Activated gamma-delta T cell treated with Interleukin-2 at 50 U/mL for 16 hours (primary cell): ENCODE measurements around the gene PEDS1.
"Not testable (repeated sequence)": the region's sequence is repeated elsewhere in the genome, so short reads cannot be mapped to it uniquely, and the experiment has no call there.

ENCODE experiments used
- DNase-seq: peaks from one replicate; pipeline ENCODE4 v3.0.0-alpha.2; 2020

The PEDS1 gene

DNA sequence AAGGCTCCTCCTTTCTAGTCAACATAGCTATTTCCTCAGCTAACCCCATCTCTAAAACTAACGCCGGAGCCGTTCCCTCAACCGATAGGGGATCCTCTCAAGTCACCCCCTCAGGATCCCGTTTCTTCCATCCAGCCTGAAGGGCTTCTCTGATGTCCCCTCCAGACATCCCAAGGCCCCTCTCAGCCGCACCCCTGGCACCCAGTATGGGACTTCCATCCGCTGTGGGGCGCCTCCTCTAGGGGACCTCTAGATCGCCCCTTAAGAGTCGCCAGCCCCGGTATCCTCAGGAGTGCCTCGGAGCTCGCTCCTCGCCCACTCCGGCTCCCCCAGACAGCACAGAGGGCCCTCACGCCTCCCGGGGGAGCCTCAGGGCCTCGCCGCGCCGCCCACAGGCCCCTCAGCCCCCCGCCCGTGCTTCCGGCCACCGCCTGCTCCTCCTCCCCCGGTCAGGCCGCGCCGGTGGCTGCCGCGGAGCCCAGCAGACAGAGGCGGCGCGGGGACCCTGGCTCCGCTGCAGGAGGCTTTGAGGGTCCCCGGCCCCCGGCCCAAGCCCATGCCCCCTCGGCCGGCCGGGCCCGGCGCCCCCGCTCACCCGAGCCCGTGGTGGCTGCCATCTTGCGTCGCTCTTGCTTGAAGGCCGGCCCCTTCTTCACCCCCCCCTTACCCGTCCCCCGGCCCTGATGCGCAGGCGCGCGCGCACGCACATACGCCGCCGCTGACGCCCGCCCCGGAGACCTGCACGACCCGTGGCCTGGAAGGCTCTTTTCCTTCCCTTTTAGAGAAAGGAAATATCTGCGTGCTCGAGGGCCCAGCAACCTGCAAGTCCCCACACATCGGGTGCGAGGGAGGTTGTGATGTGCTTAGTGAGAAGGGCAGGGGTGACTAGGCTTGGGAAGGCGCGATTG lies 40.8 kb downstream of the PEDS1 start, which contains the start of gene UBE2V1:
Gene UBE2V1, minus strand, starts transcription at position 639 of the 908 bp plus-strand sequence. Its CDS starts 22 bp downstream, at position 617.
- DNase-seq: peak; percentile 85

DNA sequence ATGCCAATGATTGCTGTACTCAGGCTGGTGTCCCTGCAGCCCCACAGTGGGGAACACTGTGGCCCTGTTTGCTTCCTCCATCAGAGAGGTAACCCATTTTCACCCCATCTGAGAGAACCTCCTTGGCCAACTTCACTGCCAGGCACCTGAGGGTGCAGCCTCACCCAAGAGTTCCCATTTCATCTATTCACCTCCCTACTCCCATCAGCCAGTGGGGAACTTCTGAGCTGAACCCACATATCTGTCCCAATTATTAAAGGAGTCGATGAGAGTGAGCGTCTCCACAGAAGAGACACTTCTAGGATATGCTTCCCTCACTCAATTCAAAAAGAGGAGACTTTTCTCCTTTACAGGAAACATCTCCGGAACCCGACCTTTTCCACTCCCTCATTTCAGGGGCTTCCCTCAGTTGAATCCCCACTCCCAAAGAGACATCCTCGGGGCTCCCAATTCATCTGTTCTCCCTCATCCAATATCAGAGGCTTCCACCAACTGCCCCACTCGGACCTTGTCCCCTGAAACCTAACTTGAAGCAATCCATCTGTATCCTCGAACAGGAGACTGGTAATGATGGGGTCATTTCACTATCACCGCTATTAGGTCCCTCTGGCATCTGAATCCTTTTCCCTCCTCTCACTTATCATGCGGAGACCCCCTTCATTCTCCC lies 41.6 kb downstream of the PEDS1 start:
- no peak for DNase-seq

DNA sequence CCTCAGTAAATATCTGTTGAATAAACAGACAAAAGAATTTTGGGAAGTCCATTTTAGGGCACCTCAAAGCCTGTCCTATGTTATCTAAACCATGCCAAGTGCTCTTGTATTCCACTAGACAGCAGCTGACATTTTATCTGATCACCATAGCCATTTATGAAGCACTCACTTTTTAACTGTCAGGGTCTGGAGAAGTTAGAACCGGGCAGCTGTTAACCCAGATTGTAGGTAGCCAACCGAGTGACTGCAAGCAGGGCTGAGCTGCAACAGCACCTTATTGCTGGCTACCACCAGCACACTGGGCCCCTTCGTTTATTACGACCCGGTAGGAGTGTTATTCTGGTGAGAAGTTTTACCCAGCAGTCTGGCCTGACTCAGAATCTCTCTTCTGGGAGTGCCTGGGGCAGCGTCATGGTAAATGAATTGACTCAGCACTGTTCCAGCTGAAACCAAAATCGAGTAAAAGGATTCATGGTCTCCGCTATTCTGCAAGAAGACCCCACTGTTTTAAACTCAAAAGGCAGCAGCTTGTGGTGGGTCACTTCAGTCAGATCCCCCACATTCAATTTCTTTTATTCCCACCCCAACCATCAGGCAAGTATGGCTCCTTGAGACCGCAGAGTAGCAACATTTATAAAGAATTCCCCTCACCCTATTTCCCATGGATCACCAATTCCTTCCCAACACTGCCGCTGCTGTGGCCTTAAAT lies 42.2 kb downstream of the PEDS1 start:
- no peak for DNase-seq

GRCh38 chr20:50110141-50111047 lies 43.1 kb downstream of the PEDS1 start:
- peak; percentile 50 for DNase-seq

- DNase-seq: no peak
These were observed 44.8 kb downstream of the PEDS1 start for GRCh38 chr20:50108556-50109235.

DNA sequence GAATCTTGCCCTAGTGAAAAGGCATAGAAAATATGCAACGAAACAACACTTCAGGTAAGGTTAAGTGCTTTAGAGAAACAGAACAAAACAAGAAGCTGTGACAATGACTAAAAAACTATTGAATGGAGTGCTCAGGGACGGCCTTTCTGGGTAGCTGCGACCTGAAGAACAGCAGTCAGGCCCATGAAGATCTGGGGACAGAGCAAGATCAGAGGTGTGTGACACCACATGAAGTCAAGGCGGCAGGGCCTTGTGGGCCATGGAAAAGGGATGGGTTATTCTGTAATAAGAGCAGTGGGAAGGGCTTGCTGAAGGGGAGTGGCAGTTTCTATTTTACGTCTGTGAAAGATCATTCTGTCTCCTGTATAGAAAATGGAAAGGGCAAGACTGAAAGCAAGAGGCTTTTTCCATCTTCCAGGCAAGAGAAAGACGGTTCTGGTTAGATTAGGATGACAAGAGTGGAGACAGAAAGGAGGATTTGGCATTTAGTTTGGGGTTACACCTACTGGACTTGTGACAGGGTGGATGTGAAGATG lies 45.7 kb downstream of the PEDS1 start:
- no peak for DNase-seq

- no peak for DNase-seq
These were observed 46.4 kb downstream of the PEDS1 start for GRCh38 chr20:50107086-50107660.

DNA sequence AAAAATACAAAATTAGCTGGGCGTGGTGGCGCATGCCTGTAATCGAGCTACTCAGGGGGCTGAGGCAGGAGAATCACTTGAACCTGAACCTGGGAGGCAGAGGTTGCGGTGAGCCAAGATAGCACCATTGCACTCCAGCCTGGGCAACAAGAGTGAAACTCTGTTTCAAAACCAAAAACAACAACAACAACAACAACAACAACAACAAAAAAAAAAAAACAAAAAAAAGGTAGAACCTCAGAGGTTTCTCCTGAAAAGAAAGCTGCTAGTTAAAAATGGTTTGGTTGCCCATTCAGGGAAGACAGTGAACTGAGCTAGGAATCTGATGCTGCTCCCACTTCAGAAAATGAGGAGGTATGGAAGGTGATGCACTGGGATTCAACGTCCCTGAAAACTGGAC lies 46.9 kb downstream of the PEDS1 start:
- DNase-seq: not testable (repeated sequence)
